ENCODE data around the gene NHEJ1. TPM values are rescaled to one million over a fixed set of nuclear protein-coding genes. Genes with fewer than 3 reads are reported as not detected.

The NHEJ1 gene
- total and polyA plus RNA-seq, 2 of the 13 experiments (the other 11 are each of a cell fraction or from before 2014, with no cell fraction given) = 30.0 to 30.7 TPM

DNA sequence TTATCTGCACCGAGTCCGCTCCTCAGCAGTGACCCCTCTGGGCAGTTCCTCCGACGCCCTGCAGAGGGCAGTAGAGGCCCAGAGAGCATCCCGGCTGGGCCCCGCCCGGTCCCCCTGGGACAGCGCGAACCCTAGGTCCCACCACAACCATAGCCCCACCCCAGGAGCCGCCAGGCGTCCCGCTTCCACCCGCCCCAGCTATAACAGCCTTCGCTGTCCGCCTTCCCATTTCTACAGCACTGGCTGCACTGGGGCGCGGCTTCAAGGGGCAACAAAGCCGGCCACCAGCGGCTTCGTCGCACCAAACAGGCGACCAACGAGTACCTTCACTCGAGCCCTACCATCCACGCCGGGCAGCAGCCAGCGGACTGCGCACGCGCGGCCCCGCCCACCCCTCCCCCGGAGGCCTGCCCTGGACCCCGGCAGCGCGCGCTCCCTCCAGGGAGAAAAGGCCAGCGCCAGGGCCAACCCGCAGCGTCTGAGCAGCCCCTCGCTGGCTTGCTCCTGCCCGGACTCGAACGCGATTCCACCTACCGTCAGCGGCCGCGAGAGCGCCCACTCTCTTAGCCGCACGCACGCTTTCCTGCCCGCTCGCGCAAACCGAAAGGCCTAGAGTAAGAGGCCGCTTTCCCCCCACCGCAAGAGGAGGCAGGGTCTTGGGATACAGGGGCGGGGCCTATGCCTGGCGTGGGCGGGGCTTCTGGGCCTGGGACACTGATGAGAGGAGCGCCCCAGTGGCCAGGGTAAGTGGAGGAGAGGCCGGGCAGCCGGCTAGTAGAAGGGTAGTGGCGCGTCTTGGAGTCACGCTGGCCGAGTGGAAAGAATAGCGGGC is at the start of gene NHEJ1 (continued):
- TF ChIP-seq, protein P1, sequence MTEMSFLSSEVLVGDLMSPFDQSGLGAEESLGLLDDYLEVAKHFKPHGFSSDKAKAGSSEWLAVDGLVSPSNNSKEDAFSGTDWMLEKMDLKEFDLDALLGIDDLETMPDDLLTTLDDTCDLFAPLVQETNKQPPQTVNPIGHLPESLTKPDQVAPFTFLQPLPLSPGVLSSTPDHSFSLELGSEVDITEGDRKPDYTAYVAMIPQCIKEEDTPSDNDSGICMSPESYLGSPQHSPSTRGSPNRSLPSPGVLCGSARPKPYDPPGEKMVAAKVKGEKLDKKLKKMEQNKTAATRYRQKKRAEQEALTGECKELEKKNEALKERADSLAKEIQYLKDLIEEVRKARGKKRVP (CRISPR knock-in tag; IDR thresholded peaks at IDR 0.05) = no peak
- TF ChIP-seq ZNF543 (CRISPR knock-in tag; IDR thresholded peaks at IDR 0.05) (peak; percentile 85; the same call in 1 of the 2 replicates), CBX1 (IDR thresholded peaks at IDR 0.05; ENCODE audit: low read depth) (peak; percentile 30), ATF7 (IDR thresholded peaks at IDR 0.05) (no peak), ATF7 (CRISPR knock-in tag; IDR thresholded peaks at IDR 0.05) (no peak), ZNF879 (CRISPR knock-in tag; IDR thresholded peaks at IDR 0.05) (peak; percentile 94), FOXK2 (IDR thresholded peaks at IDR 0.05) (no peak), MAF1 (CRISPR knock-in tag; IDR thresholded peaks at IDR 0.05; ENCODE audit: borderline replicate concordance) (peak; percentile 48; the same call in 1 of the 2 replicates), HMG20B (CRISPR knock-in tag; conservative IDR thresholded peaks at IDR 0.05) (peak; percentile 56), PHB2 (IDR thresholded peaks at IDR 0.05; ENCODE audit: partially characterized antibody) (no peak), BORCS8-MEF2B (CRISPR knock-in tag; IDR thresholded peaks at IDR 0.05) (peak; percentile 98), REL (CRISPR knock-in tag; conservative IDR thresholded peaks at IDR 0.05) (0 out of 2 replicates have a peak, but pooled peaks have one; percentile 41)
- TF ChIP-seq, protein P2, sequence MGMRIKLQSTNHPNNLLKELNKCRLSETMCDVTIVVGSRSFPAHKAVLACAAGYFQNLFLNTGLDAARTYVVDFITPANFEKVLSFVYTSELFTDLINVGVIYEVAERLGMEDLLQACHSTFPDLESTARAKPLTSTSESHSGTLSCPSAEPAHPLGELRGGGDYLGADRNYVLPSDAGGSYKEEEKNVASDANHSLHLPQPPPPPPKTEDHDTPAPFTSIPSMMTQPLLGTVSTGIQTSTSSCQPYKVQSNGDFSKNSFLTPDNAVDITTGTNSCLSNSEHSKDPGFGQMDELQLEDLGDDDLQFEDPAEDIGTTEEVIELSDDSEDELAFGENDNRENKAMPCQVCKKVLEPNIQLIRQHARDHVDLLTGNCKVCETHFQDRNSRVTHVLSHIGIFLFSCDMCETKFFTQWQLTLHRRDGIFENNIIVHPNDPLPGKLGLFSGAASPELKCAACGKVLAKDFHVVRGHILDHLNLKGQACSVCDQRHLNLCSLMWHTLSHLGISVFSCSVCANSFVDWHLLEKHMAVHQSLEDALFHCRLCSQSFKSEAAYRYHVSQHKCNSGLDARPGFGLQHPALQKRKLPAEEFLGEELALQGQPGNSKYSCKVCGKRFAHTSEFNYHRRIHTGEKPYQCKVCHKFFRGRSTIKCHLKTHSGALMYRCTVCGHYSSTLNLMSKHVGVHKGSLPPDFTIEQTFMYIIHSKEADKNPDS (CRISPR knock-in tag; IDR thresholded peaks at IDR 0.05) = peak; percentile 86; the same call in 1 of the 2 replicates
- TF ChIP-seq, protein P3, sequence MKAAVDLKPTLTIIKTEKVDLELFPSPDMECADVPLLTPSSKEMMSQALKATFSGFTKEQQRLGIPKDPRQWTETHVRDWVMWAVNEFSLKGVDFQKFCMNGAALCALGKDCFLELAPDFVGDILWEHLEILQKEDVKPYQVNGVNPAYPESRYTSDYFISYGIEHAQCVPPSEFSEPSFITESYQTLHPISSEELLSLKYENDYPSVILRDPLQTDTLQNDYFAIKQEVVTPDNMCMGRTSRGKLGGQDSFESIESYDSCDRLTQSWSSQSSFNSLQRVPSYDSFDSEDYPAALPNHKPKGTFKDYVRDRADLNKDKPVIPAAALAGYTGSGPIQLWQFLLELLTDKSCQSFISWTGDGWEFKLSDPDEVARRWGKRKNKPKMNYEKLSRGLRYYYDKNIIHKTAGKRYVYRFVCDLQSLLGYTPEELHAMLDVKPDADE (CRISPR knock-in tag; IDR thresholded peaks at IDR 0.05) = no peak
- TF ChIP-seq, protein P4, sequence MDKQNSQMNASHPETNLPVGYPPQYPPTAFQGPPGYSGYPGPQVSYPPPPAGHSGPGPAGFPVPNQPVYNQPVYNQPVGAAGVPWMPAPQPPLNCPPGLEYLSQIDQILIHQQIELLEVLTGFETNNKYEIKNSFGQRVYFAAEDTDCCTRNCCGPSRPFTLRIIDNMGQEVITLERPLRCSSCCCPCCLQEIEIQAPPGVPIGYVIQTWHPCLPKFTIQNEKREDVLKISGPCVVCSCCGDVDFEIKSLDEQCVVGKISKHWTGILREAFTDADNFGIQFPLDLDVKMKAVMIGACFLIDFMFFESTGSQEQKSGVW (CRISPR knock-in tag; IDR thresholded peaks at IDR 0.05; ENCODE audit: borderline replicate concordance) = peak; percentile 59; the same call in 1 of the 2 replicates
- TF ChIP-seq, protein P5, sequence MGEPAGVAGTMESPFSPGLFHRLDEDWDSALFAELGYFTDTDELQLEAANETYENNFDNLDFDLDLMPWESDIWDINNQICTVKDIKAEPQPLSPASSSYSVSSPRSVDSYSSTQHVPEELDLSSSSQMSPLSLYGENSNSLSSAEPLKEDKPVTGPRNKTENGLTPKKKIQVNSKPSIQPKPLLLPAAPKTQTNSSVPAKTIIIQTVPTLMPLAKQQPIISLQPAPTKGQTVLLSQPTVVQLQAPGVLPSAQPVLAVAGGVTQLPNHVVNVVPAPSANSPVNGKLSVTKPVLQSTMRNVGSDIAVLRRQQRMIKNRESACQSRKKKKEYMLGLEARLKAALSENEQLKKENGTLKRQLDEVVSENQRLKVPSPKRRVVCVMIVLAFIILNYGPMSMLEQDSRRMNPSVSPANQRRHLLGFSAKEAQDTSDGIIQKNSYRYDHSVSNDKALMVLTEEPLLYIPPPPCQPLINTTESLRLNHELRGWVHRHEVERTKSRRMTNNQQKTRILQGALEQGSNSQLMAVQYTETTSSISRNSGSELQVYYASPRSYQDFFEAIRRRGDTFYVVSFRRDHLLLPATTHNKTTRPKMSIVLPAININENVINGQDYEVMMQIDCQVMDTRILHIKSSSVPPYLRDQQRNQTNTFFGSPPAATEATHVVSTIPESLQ (CRISPR knock-in tag; conservative IDR thresholded peaks at IDR 0.05) = peak; percentile 24; the same call in 1 of the 2 replicates
- TF ChIP-seq, protein P6, sequence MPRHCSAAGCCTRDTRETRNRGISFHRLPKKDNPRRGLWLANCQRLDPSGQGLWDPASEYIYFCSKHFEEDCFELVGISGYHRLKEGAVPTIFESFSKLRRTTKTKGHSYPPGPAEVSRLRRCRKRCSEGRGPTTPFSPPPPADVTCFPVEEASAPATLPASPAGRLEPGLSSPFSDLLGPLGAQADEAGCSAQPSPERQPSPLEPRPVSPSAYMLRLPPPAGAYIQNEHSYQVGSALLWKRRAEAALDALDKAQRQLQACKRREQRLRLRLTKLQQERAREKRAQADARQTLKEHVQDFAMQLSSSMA (CRISPR knock-in tag; IDR thresholded peaks at IDR 0.05) = peak; percentile 89

Measured in HepG2 (cell line).